Measurements from ENCODE around the gene CEP63.

GRCh38 chr3:134481166-134481565 is 4.7 kb upstream of the CEP63 start:
- TF ChIP-seq YY1 (IDR thresholded peaks at IDR 0.05; ENCODE audit: extremely low read depth, insufficient replicate concordance, low read depth, low read length): no peak
- TF ChIP-seq CTCF (IDR thresholded peaks at IDR 0.05 in 2 of 3, conservative IDR thresholded peaks at IDR 0.05 in 1 of 3; ENCODE audit: borderline replicate concordance in 1 of 3, insufficient read depth in 1 of 3, low read depth in 2 of 3, low read length in 2 of 3): no peak
- TF ChIP-seq ELF1 (IDR thresholded peaks at IDR 0.05; ENCODE audit: borderline replicate concordance, low read depth): no peak
- TF ChIP-seq SP1 (IDR thresholded peaks at IDR 0.05; ENCODE audit: low read depth): no peak
- no peak for TF ChIP-seq EZH2 (IDR thresholded peaks at IDR 0.05)
- TF ChIP-seq ZNF274 (IDR thresholded peaks at IDR 0.05; ENCODE audit: low read depth, low read length): no peak
- no peak for TF ChIP-seq POLR2AphosphoS5 (IDR thresholded peaks at IDR 0.05; ENCODE audit: low read depth, low read length)
- no peak for TF ChIP-seq EZH2phosphoT487 (IDR thresholded peaks at IDR 0.05; ENCODE audit: borderline replicate concordance)
- no peak for TF ChIP-seq POLR2A (IDR thresholded peaks at IDR 0.05; ENCODE audit: borderline replicate concordance, extremely low read depth, insufficient read depth, insufficient read length)
- no peak for TF ChIP-seq REST (IDR thresholded peaks at IDR 0.05; ENCODE audit: low read depth)
- no peak for TF ChIP-seq EGR1 (IDR thresholded peaks at IDR 0.05; ENCODE audit: low read depth)
- no peak for TF ChIP-seq SIN3A (IDR thresholded peaks at IDR 0.05; ENCODE audit: low read depth)
- TF ChIP-seq SRF (IDR thresholded peaks at IDR 0.05; ENCODE audit: low read depth): no peak

Measured in HCT116 (cell line).